HEK293 (cell line): ENCODE data around the gene MED15.

Experiments
- CTCF ChIA-PET: fragments of 350-600 bp; formaldehyde crosslinking; extraction: SDS; loops from one replicate; lab custom pipeline; 2021; ENCODE audit warnings: antibody characterized with exemption; lab: Yijun Ruan, JAX
- POLR2A ChIA-PET: fragments of 300-600 bp; formaldehyde crosslinking; extraction: SDS; loops from one replicate; lab custom pipeline; 2020; ENCODE audit warnings: antibody characterized with exemption, inconsistent platforms; lab: Yijun Ruan, JAX
- H3K27ac ChIP-seq: fragments of 200-500 bp; sonication (Bioruptor generic); 2 replicates; pipeline ENCODE4 v1.5.1; 2014; ENCODE audit warnings: low read depth, low read length, control low read depth, inconsistent platforms; ENCODE audit errors: extremely low read depth
- H3K36me3 ChIP-seq, 2 experiments: fragments of 200-500 bp in 1 of 2; sonication (Bioruptor generic) in 1 of 2; 1 replicate in 1 of 2; 2 replicates in 1 of 2; pipeline ENCODE4 v1.5.1; 2014 to 2017; ENCODE audit warnings: inconsistent platforms in 2 of 2, low read length in 2 of 2; ENCODE audit not compliant: control insufficient read depth in 2 of 2, insufficient read depth in 1 of 2
- H3K4me1 ChIP-seq: fragments of 200-500 bp; sonication (Bioruptor generic); 2 replicates; pipeline ENCODE4 v1.5.1; 2014; ENCODE audit warnings: mild to moderate bottlenecking, low read length, inconsistent platforms; ENCODE audit not compliant: control insufficient read depth, insufficient read depth
- H3K4me3 ChIP-seq: 2 replicates; pipeline ENCODE4 v1.5.1; 2011; ENCODE audit warnings: low read depth, mild to moderate bottlenecking, control low read depth, low read length, moderate library complexity
- H3K9me3 ChIP-seq: fragments of 200-500 bp; sonication (Bioruptor generic); 2 replicates; pipeline ENCODE4 v1.5.1; 2014; ENCODE audit warnings: low read depth, low read length, inconsistent platforms; ENCODE audit not compliant: control insufficient read depth, insufficient read depth
- GLI4 ChIP-seq: fragments of 450-650 bp; formaldehyde crosslinking; IDR thresholded peaks from 2 replicates; pipeline ENCODE4 v1.5.1; 2016; ENCODE audit warnings: missing biosample characterization, missing genetic modification characterization
- GLIS1 ChIP-seq: fragments of 450-650 bp; formaldehyde crosslinking; IDR thresholded peaks from 2 replicates; pipeline ENCODE4 v1.5.1; 2016; ENCODE audit warnings: missing biosample characterization, missing genetic modification characterization
- TCF7L2 ChIP-seq: IDR thresholded peaks from 2 replicates; pipeline ENCODE4 v1.6.1; 2011; ENCODE audit warnings: low read depth, mild to moderate bottlenecking, inconsistent platforms, low read length, moderate library complexity, borderline replicate concordance
- TRIM28 ChIP-seq: IDR thresholded peaks from 2 replicates; pipeline ENCODE4 v1.6.1; 2011; ENCODE audit warnings: low read length, control low read depth, borderline replicate concordance
- YY1 ChIP-seq: fragments of 450-650 bp; formaldehyde crosslinking; IDR thresholded peaks from 2 replicates; pipeline ENCODE4 v1.5.1; 2018; ENCODE audit warnings: missing biosample characterization, missing genetic modification characterization
- ZBTB1 ChIP-seq: fragments of 450-650 bp; formaldehyde crosslinking; IDR thresholded peaks from 2 replicates; pipeline ENCODE4 v1.5.1; 2016; ENCODE audit warnings: missing biosample characterization, missing genetic modification characterization
- ZBTB21 ChIP-seq: fragments of 450-650 bp; formaldehyde crosslinking; IDR thresholded peaks from 2 replicates; pipeline ENCODE4 v1.5.1; 2017; ENCODE audit warnings: missing biosample characterization, missing genetic modification characterization
- ZBTB49 ChIP-seq: fragments of 450-650 bp; formaldehyde crosslinking; IDR thresholded peaks from 2 replicates; pipeline ENCODE4 v1.5.1; 2016; ENCODE audit warnings: missing biosample characterization, missing genetic modification characterization, low read depth
- ZNF138 ChIP-seq: fragments of 450-650 bp; formaldehyde crosslinking; IDR thresholded peaks from 2 replicates; pipeline ENCODE4 v1.5.1; 2016; ENCODE audit warnings: missing biosample characterization, missing genetic modification characterization, borderline replicate concordance
- ZNF302 ChIP-seq: fragments of 450-650 bp; formaldehyde crosslinking; IDR thresholded peaks from 2 replicates; pipeline ENCODE4 v1.5.1; 2016; ENCODE audit warnings: missing biosample characterization, missing genetic modification characterization, low read depth
- ZNF311 ChIP-seq: fragments of 450-650 bp; formaldehyde crosslinking; IDR thresholded peaks from 2 replicates; pipeline ENCODE4 v1.5.1; 2017; ENCODE audit warnings: missing biosample characterization, missing genetic modification characterization, borderline replicate concordance
- ZNF335 ChIP-seq: fragments of 450-650 bp; formaldehyde crosslinking; conservative IDR thresholded peaks from 2 replicates; pipeline ENCODE4 v1.5.1; 2016; ENCODE audit warnings: missing biosample characterization, missing genetic modification characterization
- ZNF341 ChIP-seq: fragments of 450-650 bp; formaldehyde crosslinking; IDR thresholded peaks from 2 replicates; pipeline ENCODE4; 2016; ENCODE audit warnings: low read depth, missing biosample characterization, missing genetic modification characterization
- ZNF423 ChIP-seq: fragments of 450-650 bp; formaldehyde crosslinking; IDR thresholded peaks from 2 replicates; pipeline ENCODE4 v1.5.1; 2016; ENCODE audit warnings: missing biosample characterization, missing genetic modification characterization
- ZNF660 ChIP-seq: fragments of 450-650 bp; IDR thresholded peaks from 2 replicates; pipeline ENCODE4 v1.5.1; 2018; ENCODE audit warnings: missing biosample characterization, mild to moderate bottlenecking, missing genetic modification characterization
- ZNF792 ChIP-seq: fragments of 450-650 bp; formaldehyde crosslinking; IDR thresholded peaks from 2 replicates; pipeline ENCODE4 v1.5.1; 2016; ENCODE audit warnings: missing biosample characterization, missing genetic modification characterization
- ZSCAN5A ChIP-seq: fragments of 450-650 bp; formaldehyde crosslinking; IDR thresholded peaks from 2 replicates; pipeline ENCODE4 v1.5.1; 2016; ENCODE audit warnings: missing biosample characterization, missing genetic modification characterization
- ZXDB ChIP-seq: fragments of 450-650 bp; formaldehyde crosslinking; IDR thresholded peaks from 2 replicates; pipeline ENCODE4 v1.5.1; 2016; ENCODE audit warnings: missing biosample characterization, missing genetic modification characterization
- TF ChIP-seq, protein P1 (sequence below): fragments of 450-650 bp; formaldehyde crosslinking; IDR thresholded peaks from 2 replicates; pipeline ENCODE4 v1.5.1; 2017; ENCODE audit warnings: missing biosample characterization, mild to moderate bottlenecking, missing genetic modification characterization, moderate library complexity
- TF ChIP-seq, protein P2 (sequence below): fragments of 450-650 bp; formaldehyde crosslinking; IDR thresholded peaks from 2 replicates; pipeline ENCODE4 v1.5.1; 2016; ENCODE audit warnings: missing biosample characterization, missing genetic modification characterization, borderline replicate concordance
- TF ChIP-seq, protein P3 (sequence below): fragments of 450-650 bp; formaldehyde crosslinking; IDR thresholded peaks from 2 replicates; pipeline ENCODE4 v1.5.1; 2016; ENCODE audit warnings: missing biosample characterization, missing genetic modification characterization
- TF ChIP-seq, protein P4 (sequence below): fragments of 450-650 bp; formaldehyde crosslinking; IDR thresholded peaks from 2 replicates; pipeline ENCODE4 v1.5.1; 2016; ENCODE audit warnings: missing biosample characterization, missing genetic modification characterization

Gene MED15

GRCh38 chr22:20494978-20495860, 12.2 kb upstream of the MED15 start, which contains the start of gene KLHL22 (continued):
- TF ChIP-seq, protein P1, sequence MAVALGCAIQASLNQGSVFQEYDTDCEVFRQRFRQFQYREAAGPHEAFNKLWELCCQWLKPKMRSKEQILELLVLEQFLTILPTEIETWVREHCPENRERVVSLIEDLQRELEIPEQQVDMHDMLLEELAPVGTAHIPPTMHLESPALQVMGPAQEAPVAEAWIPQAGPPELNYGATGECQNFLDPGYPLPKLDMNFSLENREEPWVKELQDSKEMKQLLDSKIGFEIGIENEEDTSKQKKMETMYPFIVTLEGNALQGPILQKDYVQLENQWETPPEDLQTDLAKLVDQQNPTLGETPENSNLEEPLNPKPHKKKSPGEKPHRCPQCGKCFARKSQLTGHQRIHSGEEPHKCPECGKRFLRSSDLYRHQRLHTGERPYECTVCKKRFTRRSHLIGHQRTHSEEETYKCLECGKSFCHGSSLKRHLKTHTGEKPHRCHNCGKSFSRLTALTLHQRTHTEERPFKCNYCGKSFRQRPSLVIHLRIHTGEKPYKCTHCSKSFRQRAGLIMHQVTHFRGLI (tag by site-specific recombination): no peak
- TF ChIP-seq GLIS1 (tag by site-specific recombination) (peak; percentile 45), ZNF792 (tag by site-specific recombination) (no peak), ZBTB49 (tag by site-specific recombination) (no peak), ZNF423 (tag by site-specific recombination) (no peak), ZNF660 (peak; percentile 60; the same call in 1 of the 2 replicates), ZNF335 (peak; percentile 73), ZNF302 (tag by site-specific recombination) (no peak), ZNF311 (tag by site-specific recombination) (no peak), ZXDB (tag by site-specific recombination) (0 out of 2 replicates have a peak, but pooled peaks have one; percentile 25), ZNF138 (tag by site-specific recombination) (no peak), TCF7L2 (no peak), ZSCAN5A (no peak)
- TF ChIP-seq, protein P2, sequence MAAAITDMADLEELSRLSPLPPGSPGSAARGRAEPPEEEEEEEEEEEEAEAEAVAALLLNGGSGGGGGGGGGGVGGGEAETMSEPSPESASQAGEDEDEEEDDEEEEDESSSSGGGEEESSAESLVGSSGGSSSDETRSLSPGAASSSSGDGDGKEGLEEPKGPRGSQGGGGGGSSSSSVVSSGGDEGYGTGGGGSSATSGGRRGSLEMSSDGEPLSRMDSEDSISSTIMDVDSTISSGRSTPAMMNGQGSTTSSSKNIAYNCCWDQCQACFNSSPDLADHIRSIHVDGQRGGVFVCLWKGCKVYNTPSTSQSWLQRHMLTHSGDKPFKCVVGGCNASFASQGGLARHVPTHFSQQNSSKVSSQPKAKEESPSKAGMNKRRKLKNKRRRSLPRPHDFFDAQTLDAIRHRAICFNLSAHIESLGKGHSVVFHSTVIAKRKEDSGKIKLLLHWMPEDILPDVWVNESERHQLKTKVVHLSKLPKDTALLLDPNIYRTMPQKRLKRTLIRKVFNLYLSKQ (tag by site-specific recombination): no peak

DNA sequence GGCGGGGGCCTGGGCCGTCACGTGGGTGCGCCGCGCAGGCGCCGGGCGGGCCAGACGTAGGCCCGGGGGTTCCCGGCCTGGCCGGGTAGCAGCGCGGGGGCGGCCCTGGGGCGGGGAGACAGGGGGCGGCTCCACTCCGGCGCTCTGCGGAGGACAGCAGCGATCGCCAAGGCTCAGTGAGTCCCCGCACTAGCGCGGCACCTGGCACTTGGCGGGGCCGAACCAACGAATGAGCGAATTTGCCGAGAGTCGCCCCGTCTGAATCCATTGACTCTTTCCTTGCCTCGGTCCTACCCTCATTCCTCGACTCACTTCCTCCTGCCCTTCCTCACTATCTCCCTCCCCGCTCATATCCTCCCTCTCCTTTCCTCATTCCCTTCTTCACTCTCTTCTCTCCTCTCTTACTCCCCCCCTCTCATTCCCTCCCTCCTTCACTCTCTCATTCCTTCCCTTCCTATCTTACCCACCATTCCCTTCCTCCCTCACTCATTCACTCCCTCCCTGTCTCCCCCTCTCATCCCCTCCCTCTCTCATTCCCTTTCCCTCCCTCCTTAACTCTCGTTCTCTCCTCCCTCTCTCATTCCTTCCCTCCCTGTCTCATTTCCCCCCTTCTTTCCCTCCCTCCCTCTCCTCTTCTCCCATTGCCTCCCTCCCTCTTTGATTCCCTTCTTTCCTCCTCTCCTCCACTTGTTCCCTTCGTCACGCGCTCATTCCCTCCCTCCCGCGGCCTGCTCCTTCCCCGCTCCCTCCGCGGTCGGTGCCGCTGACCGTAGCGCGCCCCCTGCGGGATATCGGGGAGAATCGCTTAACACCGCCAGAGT, 11.3 kb upstream of the MED15 start:
- POLR2A ChIA-PET: interaction anchor here (0.6 to 1.4 kb wide), 5 partner anchors 8 to 78 kb away, joined by 3 to 6 read pairs (median 5); no protein-coding TSS in a partner anchor
- Histone ChIP-seq H3K9me3 (no peaks in the 10 kb centered on the region), H3K4me1 (no peaks in the 10 kb centered on the region), H3K27ac (peak overlapping the region; percentile 83), H3K4me3 (peak overlapping the region; percentile 68), H3K36me3 (peaks cover 0 to 23% of the 10 kb centered on the region in 2 experiments; a peak in 2 of 3 replicates)
- CTCF ChIA-PET: interaction anchor here (0.6 to 2.0 kb wide), 7 partner anchors 7 to 339 kb away, joined by 3 to 5 read pairs (median 5); no protein-coding TSS in a partner anchor
- TF ChIP-seq, protein P3, sequence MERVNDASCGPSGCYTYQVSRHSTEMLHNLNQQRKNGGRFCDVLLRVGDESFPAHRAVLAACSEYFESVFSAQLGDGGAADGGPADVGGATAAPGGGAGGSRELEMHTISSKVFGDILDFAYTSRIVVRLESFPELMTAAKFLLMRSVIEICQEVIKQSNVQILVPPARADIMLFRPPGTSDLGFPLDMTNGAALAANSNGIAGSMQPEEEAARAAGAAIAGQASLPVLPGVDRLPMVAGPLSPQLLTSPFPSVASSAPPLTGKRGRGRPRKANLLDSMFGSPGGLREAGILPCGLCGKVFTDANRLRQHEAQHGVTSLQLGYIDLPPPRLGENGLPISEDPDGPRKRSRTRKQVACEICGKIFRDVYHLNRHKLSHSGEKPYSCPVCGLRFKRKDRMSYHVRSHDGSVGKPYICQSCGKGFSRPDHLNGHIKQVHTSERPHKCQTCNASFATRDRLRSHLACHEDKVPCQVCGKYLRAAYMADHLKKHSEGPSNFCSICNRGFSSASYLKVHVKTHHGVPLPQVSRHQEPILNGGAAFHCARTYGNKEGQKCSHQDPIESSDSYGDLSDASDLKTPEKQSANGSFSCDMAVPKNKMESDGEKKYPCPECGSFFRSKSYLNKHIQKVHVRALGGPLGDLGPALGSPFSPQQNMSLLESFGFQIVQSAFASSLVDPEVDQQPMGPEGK: peak; percentile 99
- TF ChIP-seq TRIM28: no peak
- TF ChIP-seq, protein P4, sequence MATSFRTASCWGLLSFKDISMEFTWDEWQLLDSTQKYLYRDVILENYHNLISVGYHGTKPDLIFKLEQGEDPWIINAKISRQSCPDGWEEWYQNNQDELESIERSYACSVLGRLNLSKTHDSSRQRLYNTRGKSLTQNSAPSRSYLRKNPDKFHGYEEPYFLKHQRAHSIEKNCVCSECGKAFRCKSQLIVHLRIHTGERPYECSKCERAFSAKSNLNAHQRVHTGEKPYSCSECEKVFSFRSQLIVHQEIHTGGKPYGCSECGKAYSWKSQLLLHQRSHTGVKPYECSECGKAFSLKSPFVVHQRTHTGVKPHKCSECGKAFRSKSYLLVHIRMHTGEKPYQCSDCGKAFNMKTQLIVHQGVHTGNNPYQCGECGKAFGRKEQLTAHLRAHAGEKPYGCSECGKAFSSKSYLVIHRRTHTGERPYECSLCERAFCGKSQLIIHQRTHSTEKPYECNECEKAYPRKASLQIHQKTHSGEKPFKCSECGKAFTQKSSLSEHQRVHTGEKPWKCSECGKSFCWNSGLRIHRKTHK (tag by site-specific recombination): no peak
- no peak for TF ChIP-seq ZBTB1 (tag by site-specific recombination)
- TF ChIP-seq YY1: peak; percentile 13; the same call in 1 of the 2 replicates
- peak; percentile 92 for TF ChIP-seq GLI4 (tag by site-specific recombination)
- peak; percentile 92 for TF ChIP-seq ZNF341
- peak; percentile 79 for TF ChIP-seq ZBTB21 (tag by site-specific recombination)
